ENCODE data around the gene STK11. TPM values are rescaled to one million over a fixed set of nuclear protein-coding genes. Genes with fewer than 3 reads are reported as not detected.
"Not testable (repeated sequence)": the region's sequence is repeated elsewhere in the genome, so short reads cannot be mapped to it uniquely, and the experiment has no call there.

The STK11 gene
- total RNA-seq, 1 experiment from 2014 or later = 19.8 TPM

GRCh38 chr19:1235625-1236538 lies 30.3 kb downstream of the STK11 start:
- peak; percentile 54 for DNase-seq (ENCODE audit: low read depth)

- DNase-seq (ENCODE audit: low read depth) = no peak
These were observed 31.0 kb downstream of the STK11 start for GRCh38 chr19:1236576-1236975.

- DNase-seq (ENCODE audit: low read depth) = no peak
These were observed 31.6 kb downstream of the STK11 start for GRCh38 chr19:1237027-1237659.

DNA sequence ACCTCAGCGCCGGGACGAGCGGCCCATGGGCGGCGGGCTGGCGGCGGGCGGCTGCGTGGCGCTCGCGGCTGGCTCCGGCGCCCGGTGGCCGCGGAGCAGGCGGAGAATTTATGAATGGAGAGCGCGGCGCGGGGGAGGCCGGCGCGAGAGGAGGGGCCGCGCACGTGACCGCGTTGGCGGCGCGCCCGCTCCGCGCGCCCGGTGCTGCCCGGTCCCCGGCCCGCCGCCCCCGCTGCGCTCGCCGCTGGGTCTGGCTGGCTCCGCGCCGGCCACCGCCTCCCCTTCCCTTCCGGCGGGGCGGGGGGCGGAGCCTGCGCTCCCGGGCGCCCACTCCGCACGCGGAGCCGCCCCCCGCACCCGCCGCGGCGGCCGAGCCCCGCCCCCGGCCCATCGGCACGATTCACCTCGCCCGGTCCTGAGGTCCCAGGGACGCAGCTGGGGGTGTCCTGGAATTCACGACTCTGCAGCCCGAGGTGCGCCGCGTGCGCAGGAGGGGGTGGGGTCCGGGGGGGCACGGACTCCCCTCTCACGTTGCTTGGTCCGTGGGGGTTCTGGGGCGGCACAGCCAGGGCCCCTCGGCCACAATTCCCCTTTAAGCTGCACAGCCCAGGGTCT lies 32.3 kb downstream of the STK11 start, which contains the start of gene CBARP:
CBARP (minus strand) TSS at position 252 of the 615 bp plus-strand sequence. CDS start 1,905 bp downstream, outside the sequence.
- DNase-seq (ENCODE audit: low read depth) = no peak

- no peak for DNase-seq (ENCODE audit: low read depth)
These were observed 33.1 kb downstream of the STK11 start for GRCh38 chr19:1238369-1239303.

DNA sequence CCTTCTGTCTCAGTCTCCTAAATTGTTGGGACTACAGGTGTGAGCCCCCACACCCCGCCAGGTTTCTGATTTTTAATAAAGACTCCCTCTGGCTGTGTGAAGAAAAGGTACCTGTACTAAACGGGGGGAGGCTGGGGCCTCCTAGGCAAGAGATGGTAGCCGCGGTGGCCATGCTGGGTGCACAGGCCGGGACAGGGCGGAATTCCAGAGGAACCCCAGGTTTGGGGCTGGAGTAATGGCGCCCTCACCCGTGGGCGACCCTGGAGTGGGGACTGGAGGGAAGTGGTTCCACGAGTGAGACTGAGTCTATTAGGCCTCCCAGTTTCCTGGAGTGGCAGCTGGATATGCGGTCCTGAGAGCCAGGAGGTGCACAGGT lies 33.8 kb downstream of the STK11 start:
- DNase-seq (ENCODE audit: low read depth) = no peak

DNA sequence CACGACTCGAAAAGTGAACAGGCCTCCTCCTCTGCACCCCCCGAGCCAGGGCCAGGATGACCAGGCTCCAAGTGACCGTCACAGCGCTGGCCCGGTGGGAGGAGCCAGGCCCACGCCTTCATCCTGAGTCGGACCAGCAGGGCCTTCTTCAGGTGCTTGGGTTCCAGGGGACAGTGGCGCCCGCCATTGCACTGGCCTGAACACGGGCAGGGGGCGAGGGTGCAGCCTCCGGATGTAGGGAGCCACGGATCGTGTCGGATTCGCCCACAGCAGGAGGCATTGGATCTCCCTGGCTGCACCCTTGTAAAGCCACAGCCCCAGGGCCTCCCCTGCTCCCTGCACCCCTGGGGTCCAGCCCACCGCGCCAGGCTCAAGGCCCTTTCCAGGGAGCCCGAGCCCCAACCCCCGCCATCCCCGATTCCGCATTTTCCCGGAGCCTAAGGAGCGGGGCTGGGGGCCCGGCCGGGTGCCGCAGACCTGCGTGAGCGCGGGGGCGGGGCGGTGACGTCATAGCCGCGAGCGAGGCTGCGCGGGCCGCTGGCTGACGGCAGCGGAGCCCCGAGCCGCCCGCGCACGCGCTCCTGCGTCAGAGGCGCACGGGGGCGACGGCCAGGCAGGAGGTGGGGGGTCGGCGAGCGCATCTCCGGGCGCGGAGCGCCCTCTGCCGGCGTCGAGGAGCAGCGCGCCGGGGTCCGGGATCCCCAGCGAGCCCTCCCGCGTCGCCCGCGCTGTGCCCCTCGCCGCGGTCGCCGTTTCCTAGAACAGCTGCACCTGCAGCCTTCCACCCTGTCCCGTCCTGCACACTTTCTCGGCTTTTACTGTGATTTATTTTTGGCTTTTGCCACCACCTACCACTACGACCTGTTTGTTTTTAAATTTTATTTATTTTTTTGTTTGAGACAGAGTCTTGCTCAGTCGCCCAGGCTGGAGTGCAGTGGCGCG lies 34.5 kb downstream of the STK11 start:
- DNase-seq (ENCODE audit: low read depth) = peak; percentile 83

GRCh38 chr19:1240925-1241324 lies 35.3 kb downstream of the STK11 start:
- DNase-seq (ENCODE audit: low read depth) = no peak

GRCh38 chr19:1241417-1242095 lies 36.0 kb downstream of the STK11 start, which contains the start of gene ATP5F1D:
Gene ATP5F1D (plus strand): TSS chr19:1241751. CDS start chr19:1241851, 100 bp downstream.
- peak; percentile 95 for DNase-seq (ENCODE audit: low read depth)

- peak; percentile 79 for DNase-seq (ENCODE audit: low read depth)
These were observed 38.5 kb downstream of the STK11 start for GRCh38 chr19:1243768-1244692.

GRCh38 chr19:1244693-1245451 lies 39.3 kb downstream of the STK11 start:
- DNase-seq (ENCODE audit: low read depth) = no peak

DNA sequence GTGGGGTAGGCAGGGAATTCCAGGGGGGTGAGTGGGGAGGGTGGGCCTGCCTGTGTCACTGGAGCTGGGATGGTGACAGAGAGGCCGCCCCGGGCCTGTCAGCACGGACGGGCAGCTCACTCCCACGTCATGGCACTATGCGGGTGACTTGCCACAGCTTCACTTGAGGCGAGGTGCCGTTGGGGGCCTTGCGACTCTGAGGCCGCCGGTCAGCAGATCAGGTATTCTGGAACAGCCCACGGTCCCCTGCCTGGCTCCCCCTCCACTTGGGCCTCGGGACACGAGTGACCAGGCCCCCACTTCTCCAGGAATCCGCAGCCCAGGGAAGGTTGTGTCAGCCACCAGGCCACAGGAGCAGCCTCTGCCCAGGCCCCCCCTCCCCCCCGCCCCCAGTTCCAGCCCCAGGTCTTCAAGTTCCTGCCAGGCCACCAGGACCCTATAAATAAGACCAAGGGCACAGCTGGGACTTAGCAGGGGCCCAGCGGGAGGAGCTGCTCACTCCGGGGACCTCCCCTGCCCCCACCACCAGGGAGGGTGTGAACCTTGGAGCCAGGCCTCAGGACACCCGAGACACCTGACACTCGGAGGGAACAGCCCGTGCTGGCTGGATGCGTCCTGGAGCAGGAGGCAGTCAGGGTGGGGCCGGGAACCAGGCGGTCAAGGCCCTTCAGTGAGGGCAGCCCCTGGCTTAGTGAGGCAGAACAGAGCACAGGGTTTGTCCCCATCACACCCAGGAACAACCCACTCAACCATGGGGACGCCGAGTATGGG lies 40.1 kb downstream of the STK11 start:
- DNase-seq (ENCODE audit: low read depth) = no peak

GRCh38 chr19:1246265-1247087 lies 40.9 kb downstream of the STK11 start:
- not testable (repeated sequence) for DNase-seq (ENCODE audit: low read depth)

DNA sequence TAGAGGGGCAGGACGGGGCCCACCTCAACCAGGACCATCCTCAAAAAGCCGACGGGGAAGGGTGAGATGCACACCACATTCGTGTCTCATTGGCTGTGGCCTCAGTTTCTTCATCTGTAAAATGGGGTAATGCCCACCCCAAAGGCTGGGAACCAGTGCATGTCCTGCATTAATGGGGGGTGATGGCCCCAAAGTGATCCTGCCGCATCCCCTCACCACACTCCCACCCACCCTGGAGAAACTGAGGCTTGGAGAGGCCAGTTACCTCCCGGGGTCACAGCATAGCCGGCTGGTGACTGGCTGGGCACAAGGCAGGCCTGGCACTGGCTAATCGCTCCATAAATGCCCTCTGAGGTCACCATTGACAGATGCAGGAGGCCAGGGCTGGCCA lies 42.2 kb downstream of the STK11 start:
- no peak for DNase-seq (ENCODE audit: low read depth)

DNA sequence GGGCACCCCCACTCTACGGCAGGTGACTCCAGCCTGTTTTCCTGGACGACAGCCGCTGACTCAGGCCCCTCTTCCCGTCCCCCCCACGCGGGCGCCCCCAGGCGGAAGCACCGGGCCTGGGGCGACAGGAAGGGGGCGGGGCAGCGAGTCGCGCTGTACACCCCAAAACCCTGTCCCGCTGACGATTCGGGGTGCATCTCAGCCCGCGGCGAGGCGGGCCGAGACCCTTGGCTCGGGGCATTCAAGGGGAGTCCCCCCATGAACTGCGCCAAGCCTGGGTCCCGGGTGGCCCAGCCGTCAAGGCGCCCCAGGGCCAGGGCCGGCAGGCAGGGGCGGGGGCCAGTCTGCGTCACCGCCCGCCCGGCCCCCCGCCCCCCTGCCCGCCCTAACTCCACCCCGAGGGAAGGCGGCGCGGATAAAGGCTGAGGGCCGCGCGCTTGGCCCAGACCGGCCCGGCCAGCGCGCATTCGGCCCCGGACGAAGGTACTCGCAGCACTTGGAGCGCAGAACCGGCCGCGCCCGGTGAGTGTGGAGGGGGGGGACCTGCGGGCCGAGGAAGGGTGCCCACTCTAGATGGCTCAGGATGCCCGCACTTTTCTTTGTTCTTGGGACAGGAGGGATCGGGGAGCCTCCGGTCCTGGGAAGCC lies 42.7 kb downstream of the STK11 start, which contains the start of gene MIDN:
MIDN (plus strand) TSS at position 445 of the 647 bp plus-strand sequence. CDS start 1,714 bp downstream, outside the sequence.
- DNase-seq (ENCODE audit: low read depth) = peak; percentile 84
